Measurements from ENCODE around the gene HSPB2.

GRCh38 chr11:111870522-111870885 lies 42.0 kb upstream of the HSPB2 start:
- TF ChIP-seq, protein P1, sequence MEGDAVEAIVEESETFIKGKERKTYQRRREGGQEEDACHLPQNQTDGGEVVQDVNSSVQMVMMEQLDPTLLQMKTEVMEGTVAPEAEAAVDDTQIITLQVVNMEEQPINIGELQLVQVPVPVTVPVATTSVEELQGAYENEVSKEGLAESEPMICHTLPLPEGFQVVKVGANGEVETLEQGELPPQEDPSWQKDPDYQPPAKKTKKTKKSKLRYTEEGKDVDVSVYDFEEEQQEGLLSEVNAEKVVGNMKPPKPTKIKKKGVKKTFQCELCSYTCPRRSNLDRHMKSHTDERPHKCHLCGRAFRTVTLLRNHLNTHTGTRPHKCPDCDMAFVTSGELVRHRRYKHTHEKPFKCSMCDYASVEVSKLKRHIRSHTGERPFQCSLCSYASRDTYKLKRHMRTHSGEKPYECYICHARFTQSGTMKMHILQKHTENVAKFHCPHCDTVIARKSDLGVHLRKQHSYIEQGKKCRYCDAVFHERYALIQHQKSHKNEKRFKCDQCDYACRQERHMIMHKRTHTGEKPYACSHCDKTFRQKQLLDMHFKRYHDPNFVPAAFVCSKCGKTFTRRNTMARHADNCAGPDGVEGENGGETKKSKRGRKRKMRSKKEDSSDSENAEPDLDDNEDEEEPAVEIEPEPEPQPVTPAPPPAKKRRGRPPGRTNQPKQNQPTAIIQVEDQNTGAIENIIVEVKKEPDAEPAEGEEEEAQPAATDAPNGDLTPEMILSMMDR (IDR thresholded peaks at IDR 0.05), result no peak
- TF ChIP-seq EP300 (IDR thresholded peaks at IDR 0.05; ENCODE audit: low read depth) (no peak), POLR2AphosphoS5 (IDR thresholded peaks at IDR 0.05) (no peak)
